Astrocyte of the hippocampus (primary cell): ENCODE measurements around the gene ECM1.

Experiments used
- DNase-seq: peaks from one replicate; pipeline ENCODE4 v3.0.0; 2011; ENCODE audit warnings: low read depth, low spot score

The ECM1 gene

DNA sequence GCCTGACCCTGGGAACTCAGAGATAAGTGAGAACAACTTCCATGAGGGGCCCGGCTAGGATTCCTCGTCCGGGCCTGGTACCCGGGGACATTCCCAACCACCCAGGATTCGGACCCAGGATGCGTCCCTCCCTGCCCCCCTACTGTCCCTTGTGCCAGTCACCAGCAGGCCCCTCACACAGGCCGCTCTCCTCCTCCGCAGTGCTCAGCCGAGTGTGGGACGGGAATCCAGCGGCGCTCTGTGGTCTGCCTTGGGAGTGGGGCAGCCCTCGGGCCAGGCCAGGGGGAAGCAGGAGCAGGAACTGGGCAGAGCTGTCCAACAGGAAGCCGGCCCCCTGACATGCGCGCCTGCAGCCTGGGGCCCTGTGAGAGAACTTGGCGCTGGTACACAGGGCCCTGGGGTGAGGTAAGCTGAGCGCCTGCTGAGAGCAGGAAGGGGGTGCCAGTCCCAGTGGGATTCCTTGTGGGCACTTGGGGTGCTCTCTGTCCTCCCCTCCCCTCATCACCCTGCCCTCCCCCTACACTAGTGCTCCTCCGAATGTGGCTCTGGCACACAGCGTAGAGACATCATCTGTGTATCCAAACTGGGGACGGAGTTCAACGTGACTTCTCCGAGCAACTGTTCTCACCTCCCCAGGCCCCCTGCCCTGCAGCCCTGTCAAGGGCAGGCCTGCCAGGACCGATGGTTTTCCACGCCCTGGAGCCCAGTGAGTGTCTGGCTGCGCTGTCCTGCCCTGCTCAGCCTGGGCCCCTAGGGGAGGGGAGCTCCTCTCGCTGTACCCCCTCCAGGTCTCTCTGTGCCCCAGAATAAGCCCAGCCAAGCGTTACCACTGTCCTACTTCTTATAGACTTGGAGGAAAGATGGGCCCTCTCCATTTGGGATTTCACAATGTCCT lies 51.1 kb downstream of the ECM1 start:
- peak; percentile 14 for DNase-seq

GRCh38 chr1:150559656-150560010 lies 51.7 kb downstream of the ECM1 start:
- DNase-seq = peak; percentile 7

DNA sequence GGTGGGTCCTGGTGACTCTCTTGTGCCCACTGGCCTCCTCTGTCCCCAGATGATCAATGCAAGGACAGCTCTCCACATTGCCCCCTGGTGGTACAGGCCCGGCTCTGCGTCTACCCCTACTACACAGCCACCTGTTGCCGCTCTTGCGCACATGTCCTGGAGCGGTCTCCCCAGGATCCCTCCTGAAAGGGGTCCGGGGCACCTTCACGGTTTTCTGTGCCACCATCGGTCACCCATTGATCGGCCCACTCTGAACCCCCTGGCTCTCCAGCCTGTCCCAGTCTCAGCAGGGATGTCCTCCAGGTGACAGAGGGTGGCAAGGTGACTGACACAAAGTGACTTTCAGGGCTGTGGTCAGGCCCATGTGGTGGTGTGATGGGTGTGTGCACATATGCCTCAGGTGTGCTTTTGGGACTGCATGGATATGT lies 52.1 kb downstream of the ECM1 start:
- DNase-seq = peak; percentile 83

DNA sequence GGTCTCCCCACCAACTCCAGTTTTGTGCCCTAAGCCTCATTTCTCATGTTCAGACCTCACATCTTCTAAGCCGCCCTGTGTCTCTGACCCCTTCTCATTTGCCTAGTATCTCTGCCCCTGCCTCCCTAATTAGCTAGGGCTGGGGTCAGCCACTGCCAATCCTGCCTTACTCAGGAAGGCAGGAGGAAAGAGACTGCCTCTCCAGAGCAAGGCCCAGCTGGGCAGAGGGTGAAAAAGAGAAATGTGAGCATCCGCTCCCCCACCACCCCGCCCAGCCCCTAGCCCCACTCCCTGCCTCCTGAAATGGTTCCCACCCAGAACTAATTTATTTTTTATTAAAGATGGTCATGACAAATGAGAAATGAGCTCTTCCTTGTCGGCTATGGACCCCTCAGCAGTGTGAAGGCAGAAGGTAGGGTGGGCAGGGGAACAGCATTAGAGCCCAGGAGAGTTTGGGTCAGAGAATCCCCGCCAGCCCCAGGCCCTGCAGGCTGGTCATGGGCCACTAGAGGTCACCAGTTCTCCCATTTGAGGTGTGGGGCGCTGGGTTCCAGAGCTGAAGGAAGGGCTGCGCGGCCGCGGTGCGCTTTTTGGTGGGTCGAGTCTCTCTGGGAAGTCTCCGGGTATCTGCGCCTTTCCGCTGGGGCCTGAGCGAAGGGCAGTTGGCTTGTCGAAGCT lies 52.8 kb downstream of the ECM1 start:
- DNase-seq = peak; percentile 93

DNA sequence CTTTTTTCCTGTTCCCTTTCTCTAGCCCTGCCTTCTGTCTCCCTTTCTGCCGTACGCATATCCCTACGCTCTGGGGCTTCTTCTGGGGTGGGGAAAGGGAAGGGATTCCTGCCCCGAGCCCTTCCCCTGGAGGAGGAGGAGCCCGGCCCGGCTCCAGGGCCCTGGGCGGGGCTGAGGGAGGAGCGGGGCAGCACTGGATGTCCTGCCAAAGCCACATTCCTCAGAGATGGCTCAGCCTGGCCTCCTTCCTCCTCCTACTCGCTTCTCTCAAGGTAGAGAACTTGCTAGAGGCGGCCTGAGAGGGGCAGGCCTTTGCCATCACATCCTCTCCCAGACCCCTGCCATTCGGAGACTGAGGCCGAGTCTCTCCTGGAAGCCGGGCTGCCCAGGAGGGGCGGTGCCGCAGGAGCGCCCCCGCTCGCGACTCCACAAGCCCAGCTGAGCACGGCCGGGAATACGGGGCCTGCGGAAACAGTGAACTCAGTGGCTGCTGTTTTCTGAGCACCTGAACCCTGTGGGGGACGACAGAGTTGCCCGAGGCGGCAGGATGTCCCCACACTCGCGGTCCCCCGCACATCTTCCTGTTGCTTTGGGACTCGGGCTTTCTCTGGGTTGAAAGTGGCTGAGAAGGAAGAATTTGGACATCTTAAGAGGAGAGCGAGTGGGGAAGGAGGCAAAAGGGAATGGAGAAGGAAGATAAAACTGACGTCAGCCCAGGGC lies 53.5 kb downstream of the ECM1 start:
- peak; percentile 99 for DNase-seq

GRCh38 chr1:150561974-150562445 lies 54.1 kb downstream of the ECM1 start:
- DNase-seq = peak; percentile 98

DNA sequence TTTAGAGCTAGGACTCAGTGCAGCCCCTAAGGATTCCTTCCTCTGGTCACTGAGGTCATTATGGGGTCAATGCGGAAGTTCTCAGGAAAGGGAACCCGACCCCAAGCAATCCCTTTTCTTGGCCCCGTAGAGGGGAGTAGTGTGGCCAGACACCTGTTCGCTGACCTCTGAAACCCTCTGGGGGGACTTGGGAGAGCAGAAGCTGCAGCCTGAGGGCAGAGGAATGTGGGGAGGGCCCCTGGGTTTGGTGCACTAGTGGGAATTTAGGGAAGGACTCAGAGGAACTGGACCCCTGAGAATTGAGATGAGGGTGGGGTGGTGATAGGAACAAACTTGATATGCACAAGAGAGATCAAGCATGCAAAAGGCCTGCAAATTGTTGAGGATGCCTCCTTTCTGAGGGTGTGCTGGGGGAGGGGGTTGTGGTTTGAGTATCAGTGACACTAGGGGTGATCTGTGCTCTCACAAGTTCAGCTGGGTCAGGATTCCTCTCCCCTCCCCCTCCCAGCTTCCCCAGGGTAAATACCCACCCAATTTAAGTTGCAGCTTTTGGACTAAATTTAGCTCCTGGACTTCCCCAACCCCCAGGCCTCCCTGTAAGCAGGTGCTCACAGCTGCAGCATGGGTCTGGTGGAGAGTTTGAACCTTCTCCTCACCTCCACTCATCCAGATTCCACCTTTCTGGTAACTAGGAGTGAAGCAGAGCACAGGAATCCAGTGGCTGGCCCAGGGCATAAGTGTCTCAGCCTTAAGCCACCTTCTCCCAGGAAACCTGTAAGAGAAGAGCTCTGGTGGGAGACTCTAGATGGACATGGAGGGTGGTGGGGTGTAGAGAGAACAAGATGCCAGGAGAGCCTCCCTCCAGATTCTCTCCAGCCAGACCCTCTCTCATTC lies 54.8 kb downstream of the ECM1 start:
- peak; percentile 43 for DNase-seq
